Suppressor macrophage treated with lipopolysaccharide for 4 hours (primary cell): ENCODE results near the gene GCNT1.
"Not testable (repeated sequence)": the region's sequence is repeated elsewhere in the genome, so short reads cannot be mapped to it uniquely, and the experiment has no call there.

Source experiments
- DNase-seq: peaks from one replicate; pipeline ENCODE4 v3.0.0-alpha.2; 2020

GCNT1 gene

DNA sequence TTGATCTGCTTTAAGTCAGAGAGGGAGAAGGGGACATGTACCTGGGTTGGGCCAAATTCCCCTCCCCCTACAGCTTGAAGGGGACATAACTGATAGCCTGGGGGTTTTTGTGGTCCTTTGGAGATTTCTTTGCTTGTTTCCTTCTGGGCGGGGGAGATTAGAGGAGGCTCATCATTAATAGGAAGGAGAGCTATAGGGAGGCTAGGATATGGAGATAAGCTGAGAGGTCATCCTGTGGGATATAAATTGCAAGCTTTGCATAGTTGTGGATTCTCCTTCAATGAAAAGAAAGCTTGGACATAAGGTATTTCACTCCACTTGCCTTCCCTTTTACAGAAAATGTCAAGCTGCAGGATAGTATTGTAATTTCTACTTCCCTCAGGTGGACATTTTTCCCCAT, 34.5 kb downstream of the GCNT1 start:
- not testable (repeated sequence) for DNase-seq

DNA sequence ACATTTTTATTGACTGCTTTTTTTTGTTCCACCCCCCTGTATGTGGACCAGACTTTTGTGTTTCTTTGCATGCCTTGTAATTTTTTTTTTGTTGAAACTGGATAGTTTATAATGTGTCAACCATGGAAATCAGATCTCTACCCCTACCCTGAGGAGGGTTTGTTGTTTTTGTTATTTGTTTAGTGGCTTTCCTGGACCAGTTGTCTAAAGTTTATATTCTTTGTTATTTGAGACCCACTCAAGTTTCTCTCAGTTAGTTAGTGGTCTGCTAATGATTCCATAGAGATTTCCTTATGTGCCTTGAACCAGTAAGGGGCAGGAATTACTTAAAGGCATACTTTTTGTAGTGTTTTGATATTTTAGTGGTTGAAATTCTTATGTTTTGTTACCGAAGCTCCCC, 41.1 kb downstream of the GCNT1 start:
- DNase-seq, result no peak

DNA sequence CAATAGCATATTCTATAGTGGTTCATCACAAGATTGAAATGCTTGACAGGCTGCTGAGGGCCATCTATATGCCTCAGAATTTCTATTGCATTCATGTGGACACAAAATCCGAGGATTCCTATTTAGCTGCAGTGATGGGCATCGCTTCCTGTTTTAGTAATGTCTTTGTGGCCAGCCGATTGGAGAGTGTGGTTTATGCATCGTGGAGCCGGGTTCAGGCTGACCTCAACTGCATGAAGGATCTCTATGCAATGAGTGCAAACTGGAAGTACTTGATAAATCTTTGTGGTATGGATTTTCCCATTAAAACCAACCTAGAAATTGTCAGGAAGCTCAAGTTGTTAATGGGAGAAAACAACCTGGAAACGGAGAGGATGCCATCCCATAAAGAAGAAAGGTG, 43.8 kb downstream of the GCNT1 start:
- DNase-seq, result peak; percentile 17

DNA sequence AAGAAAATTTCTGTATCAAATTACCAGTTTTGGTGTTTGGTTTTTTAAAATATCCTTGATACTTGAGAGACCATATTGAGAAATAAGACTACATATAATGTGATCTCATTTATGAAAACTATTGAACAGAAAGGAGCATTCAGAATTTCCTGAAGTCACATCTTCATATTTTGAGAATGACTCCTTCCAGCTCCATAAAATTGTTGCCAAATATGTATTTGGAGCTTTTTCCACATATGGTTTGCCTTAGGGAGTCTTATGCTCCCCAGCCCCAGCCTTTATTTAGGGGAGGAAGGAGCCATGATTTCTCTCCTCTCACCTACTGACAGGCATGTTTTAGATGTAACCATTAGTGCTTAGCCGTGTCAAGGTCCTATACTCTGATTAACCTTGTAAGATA, 51.1 kb downstream of the GCNT1 start:
- no peak for DNase-seq

DNA sequence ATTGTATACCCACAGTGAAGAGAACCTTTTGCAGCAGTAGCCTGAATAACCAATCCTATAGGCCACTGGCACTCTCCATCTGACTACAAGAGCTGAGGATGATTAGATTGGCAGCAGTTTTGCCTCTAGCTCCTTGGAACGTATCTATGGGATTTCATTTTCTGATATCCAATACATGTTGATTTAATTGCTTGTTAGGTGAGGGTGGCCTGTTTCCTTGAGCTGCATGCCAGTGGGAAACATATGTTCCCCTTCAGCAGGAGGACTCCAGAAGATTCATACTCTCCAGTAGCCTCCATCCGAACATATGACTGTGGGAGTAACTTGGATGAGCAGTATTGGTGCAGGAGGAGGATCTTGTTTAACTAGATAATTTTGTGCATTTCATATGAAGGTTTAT, 51.5 kb downstream of the GCNT1 start:
- DNase-seq, result no peak

DNA sequence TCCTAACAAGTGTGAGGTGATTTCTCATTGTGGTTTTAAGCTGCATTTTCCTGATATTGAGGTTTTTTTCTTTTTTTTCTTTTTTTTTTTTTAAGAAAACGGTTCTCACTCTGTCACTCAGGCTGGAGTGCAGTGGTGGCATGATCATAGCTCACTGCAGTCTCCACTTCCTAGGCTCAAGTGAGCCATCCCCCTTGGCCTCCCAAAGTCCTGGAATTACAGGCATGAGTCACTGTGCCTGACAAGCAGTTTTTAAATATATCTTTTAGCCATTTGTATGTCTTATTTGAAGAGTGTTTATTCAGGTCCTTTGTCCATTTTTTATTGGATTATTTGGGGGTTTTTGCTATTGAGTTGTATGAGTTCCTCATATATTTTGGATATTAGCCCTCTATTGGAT, 53.8 kb downstream of the GCNT1 start:
- peak; percentile 43 for DNase-seq

DNA sequence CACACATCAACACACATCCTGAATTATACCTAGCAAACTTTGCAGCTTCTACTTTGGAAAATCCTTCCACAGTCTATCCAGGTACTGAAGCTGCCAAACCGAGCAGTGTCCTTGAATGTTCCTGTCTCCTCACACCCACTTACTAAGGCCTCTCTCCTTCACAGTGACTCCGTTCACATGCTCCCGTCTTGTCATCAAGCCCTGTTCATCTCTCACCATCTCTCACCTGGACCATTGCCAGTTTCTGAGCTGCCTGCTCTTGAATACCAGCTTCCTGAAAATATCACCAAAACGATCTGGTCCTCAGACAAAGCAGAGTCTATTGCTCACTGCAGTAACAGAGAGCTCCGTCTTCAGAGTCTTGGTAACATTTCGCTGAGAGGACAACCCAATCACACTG, 57.4 kb downstream of the GCNT1 start:
- peak; percentile 34 for DNase-seq

DNA sequence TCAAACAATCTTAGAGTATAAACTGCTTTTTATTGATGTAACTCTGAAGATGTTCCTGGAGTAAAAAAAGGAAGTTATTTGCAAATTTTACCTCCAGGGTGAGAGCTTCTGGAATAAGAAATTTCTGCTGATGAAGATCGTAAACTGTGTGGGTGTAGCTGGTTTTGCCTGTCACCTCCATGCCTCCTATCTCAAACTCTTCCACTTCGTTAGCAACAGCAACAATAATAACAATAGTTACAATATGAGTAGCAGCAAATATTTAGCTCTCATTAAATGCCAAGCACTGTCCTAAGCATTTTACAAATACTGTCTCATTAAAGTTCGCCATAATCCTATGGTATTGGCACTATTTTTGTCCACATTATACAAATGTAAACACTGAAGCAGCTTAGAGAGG, 57.9 kb downstream of the GCNT1 start:
- no peak for DNase-seq

DNA sequence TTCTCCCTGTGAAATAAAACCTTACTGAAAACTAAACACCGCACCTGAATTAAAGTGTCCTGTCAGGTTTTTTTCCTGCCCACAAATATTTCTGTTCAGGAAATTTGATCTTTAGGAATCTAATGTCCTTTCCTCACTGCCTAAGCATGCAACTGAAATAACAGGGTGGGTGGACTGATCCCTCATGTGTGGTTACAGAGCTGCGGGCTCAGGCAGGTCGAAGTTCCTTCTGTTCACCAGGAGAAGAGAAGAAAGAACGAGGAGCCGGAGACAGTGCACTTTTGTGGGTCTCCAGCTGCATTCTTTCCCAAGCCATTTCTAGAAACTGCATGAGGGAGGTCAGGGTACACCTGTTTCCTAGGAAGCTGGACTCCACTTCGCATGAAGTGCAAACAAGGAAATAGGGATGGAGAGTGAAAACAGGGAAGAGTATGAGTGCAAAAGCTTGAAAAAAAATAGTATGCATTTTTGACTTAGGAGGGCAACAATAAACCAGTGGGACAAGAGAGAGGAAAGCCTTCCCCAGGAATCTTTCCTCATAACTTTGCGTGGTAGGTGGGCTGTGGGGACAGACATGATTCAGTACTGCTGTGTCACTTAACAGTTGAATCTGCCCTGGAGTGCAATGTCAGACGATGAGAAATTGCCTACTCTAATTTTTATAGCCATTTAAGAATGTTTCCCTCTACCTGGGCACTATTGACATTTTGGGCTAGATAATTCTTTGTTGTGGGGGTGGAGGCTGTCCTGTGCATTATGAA, 60.3 kb downstream of the GCNT1 start:
- no peak for DNase-seq

DNA sequence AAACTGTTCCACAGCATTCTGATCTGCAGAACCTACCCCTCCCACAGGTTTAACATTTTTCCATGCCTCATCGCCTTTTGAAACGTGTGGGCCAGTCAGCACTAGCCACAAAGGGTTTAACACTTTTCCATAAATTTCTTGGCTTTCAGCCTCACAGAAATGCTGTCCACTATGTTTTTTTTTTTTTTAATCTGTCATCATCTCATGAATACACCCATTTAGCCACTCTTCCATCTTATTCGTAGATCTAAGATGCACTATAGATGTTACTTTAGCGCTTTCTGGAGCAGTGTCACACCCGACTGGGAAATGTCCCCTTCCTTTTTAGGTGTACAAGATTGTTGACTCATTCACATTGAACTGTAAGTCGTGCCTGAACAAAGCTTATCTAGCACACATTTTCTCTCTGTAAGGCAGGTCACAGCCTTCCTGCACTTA, 62.3 kb downstream of the GCNT1 start:
- no peak for DNase-seq

DNA sequence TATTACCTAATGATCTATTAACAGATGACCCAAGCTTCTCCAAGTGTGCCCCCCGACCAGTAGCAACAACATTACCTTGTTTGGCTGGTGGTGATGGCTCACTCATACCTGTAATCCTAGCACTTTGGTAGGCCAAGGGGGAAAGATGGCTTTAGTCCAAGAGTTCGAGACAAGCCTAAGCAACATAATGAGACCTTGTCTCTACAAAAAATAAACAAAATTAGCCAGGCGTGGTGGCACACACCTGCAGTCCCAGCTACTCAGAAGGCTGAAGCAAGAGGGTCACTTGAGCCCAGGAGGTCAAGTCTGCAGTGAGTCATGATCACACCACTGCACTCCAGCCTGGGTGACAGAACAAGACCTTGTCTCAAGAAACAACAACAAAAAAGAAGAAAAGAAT, 62.9 kb downstream of the GCNT1 start:
- no peak for DNase-seq

DNA sequence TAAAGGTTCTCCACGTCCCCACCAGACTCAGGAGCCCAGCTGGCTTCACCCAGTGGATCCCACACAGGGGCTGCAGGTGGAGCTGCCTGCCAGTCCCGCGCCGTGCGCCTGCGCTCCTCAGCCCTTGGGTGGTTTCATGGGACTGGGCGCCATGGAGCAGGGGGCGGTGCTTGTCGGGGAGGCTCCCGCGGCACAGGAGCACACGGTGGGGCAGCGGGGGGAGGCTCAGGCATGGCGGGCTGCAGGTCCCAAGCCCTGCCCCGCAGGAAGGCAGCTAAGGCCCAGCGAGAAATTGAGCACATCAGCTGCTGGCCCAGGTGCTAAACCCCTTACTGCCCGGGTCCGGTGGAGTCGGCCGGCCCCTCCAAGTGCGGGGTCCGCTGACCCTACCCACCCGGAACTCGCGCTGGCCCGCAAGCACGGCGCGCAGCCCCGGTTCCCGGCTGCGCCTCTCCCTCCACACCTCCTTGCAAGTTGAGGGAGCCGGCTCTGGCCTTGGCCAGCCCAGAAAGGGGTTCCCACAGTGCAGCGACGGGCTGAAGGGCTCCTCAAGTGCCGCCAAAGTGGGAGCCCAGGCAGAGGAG, 64.7 kb downstream of the GCNT1 start:
- not testable (repeated sequence) for DNase-seq

DNA sequence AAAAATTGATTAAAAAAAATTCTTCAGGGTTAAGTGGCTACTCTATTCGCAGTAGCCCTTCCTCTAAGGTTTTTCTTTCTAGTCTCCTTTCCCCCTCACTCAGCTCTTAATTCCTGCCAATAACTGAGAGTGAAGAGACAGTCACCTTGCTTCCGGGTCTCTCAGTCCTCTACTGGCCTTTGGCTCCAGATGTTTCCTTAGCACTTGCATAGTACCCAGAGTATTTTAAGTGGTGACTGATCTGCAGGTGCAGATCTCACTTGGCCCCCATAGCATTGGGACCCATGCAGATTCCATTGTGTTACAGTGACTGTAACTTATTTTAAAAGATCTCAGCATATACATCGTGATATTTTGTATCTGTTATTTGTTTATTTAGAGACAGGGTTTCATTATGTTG, 66.2 kb downstream of the GCNT1 start:
- no peak for DNase-seq

DNA sequence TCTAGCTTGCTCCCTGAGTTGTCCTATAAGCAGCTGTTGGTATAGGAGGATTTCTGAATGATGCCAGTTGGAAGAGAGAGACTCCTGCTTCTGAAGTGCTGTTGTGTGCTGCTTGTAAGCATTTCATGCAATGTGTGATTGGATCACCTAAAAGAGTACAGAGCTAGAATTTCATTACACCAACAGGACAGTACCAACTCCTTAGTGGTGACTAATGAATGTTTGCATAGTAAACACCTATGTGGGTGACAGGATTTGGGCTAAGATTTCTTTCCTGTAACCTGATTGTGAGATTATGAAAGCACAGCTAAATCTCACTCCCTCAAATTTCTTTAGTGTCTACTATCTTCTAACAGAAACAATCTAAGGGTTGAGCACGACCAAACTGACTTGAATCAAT, 67.0 kb downstream of the GCNT1 start:
- DNase-seq, result no peak

DNA sequence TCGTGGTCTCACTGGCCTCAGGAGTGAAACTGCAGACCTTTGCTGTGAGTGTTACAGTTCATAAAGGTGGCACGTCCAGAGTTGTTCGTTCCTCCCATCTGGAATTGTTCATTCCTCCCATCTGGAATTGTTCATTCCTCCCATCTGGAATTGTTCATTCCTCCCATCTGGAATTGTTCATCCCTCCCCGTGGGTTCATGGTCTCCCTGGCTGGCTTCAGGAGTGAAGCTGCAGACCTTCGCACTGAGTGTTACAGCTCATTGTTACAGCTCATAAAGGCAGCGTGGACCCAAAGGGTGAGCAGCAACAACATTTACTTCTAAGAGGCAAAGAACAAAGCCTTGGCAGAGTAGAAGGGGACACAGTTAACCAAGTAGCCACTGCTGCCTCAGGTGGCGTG, 69.1 kb downstream of the GCNT1 start:
- DNase-seq, result no peak

DNA sequence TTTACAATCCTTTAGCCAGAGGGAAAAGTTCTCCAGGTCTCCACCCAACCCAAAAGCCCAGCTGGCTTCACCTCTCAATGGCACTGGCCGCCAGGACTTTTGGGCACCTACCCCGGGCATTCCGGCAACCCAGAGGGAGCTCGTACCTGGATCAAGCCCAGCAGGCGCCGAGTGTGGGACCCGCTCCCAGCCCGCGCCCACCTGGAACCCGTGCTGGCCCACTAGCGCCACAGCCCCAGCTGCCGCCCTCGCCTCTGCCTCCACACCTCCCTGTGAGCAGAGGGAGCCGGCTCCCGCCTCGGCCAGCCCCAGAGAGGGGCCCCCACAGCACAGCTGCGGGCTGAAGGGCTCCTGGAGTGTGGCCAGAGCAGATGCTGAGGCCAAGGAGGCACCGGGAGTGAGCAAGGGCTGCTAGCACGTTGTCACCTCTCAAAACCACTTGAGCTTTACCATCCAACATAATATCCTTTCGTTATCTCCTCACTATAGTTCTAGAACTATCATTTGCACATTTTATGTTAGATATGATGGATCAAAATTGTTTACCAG, 69.7 kb downstream of the GCNT1 start:
- DNase-seq, result no peak

DNA sequence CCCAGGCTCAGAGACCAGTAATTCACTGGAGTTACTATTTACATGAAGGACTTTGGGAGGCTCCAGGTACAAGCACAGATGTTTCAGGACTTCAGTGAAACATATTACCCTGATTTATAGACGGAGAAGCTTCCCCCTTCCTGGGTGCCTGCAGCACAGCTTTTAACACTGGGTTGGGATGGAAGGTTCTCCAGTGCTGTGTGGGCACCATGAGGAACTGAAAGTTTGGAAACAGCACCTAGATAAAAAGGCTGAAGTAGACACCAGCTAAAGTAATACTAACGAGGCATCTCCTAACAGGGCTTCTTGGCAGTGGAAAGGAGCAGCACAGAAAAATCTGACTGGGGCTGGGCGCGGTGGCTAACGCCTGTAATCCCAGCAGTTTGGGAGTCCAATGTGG, 70.7 kb downstream of the GCNT1 start:
- peak; percentile 35 for DNase-seq

DNA sequence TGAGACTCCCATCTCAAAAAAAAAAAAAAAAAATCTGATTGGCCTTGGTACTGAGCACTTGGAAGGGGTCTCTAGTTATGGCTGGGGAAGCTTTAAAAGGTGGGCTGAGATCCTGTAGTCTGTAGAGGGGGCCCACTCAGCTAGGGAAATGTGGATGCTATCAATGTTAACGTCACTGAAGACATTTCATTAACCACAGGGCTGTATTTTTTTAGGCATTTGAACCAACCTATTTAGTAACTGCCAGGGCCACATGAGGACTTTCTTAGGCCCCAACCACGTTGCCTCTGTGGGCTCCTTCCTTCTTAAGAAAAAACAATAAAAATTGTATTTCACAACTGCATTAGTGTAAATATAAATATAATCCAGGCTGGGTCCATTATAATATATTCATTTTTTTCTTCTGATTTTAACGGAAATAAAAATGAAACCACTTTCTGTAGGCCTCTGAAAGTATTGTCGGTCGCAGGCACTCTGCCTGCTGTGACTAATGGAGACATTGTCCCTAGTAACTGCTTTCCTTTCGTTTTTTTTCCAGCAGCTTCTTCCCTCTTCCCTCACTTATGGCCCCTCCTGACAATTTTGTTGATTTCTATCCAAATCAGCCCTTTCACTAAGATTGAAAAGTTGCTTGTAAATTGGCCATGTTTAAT, 71.6 kb downstream of the GCNT1 start:
- peak; percentile 68 for DNase-seq

DNA sequence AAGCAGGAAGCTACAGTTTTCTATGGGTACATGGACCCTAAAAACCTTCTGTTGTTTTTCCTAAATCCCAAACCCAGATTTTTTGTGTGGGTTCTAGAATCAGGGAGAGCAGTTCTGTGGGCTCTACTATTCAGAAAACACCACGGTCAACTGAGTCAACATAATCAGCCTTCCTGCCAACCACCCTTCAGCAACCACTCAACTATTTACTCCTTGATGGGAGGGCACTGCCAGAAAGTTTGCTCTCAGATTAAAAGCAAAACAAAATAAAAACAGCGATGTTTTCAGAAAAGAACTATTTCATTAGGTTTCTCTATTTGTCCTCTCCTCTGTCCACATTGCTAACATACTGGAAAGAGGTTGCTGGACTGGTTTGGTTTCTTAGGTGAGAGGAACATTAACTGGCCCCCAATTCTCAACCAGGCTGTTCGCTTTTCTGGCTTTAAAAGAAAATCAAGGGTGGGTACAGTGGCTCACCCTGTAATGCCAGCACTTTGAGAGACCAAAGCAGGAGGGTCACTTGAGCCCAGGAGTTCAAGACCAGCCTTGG, 72.3 kb downstream of the GCNT1 start:
- DNase-seq, result no peak

DNA sequence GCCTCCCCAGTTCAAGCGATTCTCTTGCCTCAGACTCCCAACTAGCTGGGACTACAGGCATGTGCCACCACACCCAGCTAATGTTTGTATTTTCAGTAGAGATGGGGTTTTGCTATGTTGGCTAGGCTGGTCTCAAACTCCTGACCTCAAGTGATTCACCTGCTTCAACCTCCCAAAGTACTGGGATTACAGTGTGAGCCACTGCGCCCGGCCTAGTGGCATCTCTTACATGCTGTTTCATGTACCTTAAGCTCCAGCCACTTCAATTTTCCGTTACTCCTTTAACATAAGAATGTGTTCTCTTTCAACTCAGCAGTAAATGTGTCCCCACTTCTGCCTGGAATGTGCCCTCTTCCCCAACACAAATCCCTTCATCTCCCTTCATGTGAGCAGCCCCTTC, 73.9 kb downstream of the GCNT1 start:
- DNase-seq, result not testable (repeated sequence)

DNA sequence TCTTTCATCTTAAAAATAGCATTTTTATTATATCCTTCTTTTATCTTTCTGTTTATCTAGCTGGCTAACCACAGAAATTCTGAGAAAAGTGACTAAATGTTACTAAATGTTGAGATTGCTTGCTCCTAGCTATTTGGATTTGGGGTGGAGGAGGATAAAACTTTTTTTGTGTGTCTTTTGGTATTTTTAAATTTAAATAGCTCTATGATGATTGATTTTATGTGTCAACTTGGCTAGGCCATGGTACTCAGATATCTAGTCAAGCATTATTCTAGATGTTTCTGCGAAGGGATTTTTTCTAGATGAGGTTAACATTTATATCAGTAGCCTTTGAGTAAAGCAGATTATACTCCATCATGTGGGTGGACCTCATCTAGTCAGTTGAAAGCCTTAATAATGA, 75.0 kb downstream of the GCNT1 start:
- DNase-seq, result no peak

DNA sequence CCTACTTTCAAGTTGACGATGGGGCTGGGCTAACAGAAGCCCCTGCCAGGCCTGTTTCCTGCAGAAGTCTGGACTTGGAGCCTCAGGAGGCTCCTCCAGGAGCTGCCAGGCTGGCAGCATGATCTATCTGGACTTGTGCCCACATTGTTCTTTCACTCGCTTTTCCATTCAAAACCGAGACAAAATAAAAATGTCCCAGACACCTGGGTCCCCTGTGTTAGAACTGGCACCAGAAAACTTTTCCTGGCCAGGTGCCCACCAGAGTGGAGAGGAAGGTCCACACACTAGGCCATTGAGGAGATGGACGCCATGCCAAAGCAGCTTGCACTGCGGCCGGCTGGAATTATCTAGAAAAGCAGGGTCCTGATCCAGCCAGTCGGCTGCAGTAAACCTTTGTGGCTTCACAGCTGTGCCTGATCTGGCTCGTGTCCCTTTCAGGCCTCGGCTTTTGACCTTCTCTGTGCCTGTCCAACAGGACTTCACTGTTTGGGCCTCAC, 78.2 kb downstream of the GCNT1 start:
- DNase-seq, result no peak

DNA sequence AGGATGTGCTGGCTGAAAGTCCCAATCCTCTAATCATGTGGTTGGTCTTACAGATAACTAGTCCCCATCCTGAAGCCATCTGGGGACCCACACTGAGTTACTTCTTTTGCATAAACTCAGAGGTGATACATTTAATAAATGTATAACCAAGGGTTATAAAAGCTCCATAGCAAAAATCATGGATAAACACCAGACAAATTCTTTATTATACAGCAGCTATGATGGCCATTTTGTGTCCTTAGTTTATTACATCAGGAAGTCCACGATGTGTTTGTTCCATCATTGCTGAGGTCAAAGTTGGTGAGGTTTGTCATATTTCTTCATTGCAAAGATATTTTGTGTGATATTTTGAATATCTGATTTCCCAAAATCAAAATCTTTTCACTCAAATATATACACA, 80.2 kb downstream of the GCNT1 start:
- no peak for DNase-seq

DNA sequence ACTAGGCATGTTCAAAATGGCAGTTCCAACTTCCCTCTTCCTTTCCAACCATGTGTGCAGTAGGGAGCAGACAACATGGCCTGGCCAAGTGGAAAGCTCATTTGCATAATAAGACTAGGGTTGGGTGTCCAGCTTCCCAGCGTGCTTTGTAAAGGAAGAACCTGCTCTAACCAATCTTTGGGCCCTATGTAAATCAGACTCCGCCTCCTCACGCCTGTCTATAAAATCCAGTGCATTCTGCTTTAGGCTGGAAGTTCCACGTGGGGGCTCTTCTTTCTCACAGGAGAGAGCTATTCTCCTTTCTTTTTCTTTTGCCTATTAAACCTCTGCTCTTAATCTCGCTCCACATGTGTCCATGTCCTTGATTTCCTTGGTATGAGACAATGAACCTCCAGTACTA, 83.4 kb downstream of the GCNT1 start:
- DNase-seq, result no peak
